NCI-H2171 treated with DMSO at 0.1 percent for 48 hours (cell line): ENCODE results near the gene CERT1.
"Not testable (repeated sequence)": the region's sequence is repeated elsewhere in the genome, so short reads cannot be mapped to it uniquely, and the experiment has no call there.

Source experiments
- DNase-seq: peaks from one replicate; lab custom pipeline; 2025; lab: John Stamatoyannopoulos, UW

CERT1 gene

GRCh38 chr5:75524071-75524470 is 12.6 kb upstream of the CERT1 start:
- DNase-seq: no peak

DNA sequence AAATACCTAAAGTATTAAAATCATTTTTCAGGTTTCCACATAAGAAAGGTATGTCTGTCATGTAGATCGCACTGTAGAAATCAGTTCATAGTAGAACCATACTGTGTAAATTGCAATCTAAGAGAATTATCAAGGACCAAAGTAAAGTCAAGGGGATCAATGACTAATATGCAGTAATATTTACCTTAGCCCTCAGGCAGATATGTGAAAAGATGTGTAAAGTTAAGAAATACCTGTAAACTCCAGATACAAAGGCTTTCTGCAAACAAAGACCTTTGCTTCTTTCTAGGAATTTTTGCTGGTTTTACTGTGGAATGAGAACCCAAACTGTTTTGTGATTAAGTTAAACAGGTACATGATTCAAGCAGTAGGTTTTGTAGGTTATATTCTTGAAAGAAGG is 11.8 kb upstream of the CERT1 start:
- DNase-seq: no peak

DNA sequence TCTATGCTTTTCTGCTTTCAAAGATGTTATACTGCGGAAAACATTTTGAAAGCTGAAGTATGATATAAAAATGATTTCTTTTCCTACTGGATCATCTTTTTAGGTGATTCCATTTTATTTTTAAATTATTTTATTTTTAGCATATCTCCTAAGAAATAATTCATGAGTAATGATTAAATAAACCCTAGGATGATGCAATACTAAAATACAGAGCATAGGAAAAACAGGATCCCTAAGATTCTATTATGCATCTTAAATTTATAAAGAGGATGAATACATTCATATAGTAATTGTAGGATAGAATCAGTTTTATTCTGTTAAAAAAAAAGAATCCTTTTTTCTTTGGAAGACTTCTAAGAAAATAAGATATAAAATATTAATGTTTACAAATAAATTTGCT is 11.1 kb upstream of the CERT1 start:
- no peak for DNase-seq

GRCh38 chr5:75522025-75522424 is 10.6 kb upstream of the CERT1 start:
- no peak for DNase-seq

DNA sequence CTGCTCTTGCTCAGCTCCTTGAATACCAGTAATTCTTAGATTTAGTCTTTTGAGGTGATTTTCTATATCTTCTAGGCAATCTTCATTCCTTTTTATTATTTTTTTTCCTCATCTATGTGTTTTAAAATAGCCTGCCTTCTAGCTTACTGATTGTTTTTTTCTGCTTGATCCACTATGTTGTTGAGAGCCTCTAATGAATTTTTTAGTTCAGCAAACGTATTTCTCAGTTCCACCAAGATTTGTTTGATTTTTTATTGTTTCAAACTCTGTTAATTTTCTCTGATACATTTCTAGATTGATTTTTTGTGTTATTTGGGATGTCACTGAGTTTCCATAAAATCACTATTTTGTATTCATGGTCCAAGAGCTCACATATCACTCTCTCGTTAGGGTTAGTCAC is 9.8 kb upstream of the CERT1 start:
- no peak for DNase-seq

DNA sequence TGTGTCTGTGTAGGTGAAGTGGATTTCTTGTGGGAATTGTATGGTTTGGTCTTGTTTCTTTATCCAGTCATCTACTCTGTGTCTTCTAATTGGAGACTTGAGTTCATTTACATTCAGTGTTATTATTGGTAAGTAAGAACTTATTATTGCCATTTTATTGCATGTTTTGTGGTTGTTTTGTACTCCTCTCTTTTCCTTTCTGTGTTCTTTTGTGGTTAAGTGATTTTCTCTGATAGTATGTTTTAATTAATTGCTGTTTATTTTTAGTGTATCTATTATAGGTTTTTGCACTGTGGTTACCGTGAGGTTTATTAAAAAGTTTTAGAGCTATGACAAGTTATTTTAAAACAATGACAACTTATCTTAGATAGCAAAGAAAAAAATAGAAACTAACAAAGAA is 8.3 kb upstream of the CERT1 start:
- DNase-seq: no peak

DNA sequence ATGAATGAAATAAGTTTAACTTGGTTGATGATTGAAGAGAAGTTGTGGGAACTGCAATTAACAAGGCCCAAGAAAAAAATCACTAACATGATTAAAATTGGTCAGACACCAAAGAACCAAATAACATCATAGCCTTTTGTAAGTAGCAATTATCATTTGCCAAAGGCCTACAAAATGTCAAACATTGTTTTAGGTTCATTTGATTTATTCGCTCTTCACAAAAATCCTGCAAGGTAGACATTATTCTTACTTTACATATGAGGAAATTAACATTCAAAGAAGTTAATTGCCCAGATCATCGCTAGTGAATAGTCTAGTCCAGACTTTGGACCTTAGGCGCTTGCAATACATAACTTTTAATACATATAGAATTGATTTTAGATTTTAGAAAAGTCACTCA is 2.9 kb upstream of the CERT1 start:
- DNase-seq: no peak

DNA sequence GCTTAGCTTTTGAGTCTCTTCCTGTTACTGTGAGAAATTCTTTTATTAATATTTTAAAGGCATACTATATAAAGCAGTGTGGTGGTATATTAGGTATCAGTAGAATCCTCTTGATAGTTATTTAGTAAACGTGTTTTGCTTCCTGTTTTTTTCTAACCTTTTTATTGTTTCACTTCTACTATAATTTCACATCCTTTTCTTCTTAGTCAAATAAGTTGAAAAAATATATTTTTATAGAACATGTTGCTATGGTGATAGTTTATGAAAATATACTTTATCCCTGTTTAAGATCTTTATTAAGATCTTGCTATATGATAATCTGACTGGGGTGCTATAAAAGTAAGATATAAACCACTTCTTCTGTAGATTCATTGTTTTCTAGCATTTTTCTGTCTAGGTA is 2.4 kb upstream of the CERT1 start:
- DNase-seq: no peak

DNA sequence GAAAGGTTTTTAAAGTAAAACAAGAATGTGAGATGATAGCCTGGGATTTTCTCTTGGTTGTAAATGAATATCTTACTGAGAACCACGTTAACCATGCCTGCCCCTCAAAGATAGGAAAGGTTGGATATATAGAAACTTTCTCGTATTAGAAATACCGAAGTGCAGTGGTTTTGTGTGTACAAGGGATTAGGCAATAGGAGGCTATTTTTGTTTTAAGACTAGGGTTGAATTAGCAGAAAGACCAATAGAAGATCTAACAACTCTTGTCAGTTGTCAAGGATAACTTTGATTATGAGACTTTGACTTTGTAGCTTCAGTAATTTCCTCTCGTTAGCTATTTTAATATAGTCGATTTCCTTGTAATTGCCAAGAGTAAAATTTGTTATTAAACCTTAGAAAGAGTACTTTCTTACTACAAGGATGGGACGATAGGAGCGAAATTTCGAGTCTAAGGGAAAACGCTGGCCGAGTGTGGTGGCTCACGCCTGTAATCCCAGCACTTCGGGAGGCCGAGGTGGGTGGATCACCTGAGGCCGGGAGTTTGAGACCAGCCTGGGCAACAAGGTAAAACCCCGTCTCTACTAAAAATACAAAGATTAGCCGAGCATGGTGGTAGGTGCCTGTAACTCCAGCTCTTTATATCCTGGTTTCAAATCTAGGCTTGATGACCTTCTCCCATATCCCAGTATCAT is 1.1 kb upstream of the CERT1 start:
- DNase-seq: no peak

DNA sequence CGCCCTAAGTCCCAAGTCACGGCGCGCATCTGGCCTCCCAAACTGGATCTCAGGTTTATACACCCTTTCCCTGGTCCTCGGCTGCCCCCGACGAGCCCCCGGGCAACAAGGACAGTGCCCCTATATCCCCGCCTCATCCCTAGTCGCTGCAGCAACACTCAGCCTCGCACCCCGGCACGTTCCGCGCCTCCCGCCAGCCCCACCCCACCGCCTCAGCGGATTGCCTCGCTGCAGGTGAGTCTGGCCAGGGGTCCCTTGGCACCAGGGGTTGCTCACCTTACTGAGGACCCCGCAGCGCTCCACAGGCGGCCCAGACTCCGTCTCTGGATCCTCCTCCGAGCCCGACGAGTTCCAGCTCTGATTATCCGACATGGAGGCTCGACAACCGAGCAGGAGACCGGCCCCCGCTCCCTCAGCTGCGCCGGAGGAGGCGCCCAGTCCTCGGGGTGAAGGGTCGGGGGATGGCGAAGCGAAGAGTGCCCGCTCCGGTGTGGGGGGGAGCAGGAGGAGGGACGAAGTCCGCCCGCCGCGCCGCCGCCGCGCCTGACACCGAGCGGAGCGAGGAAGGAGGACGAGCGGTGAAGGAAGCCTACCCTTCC is 494 bp downstream of the CERT1 start:
- DNase-seq: no peak

GRCh38 chr5:75510417-75510835 is 1.0 kb downstream of the CERT1 start:
- no peak for DNase-seq

DNA sequence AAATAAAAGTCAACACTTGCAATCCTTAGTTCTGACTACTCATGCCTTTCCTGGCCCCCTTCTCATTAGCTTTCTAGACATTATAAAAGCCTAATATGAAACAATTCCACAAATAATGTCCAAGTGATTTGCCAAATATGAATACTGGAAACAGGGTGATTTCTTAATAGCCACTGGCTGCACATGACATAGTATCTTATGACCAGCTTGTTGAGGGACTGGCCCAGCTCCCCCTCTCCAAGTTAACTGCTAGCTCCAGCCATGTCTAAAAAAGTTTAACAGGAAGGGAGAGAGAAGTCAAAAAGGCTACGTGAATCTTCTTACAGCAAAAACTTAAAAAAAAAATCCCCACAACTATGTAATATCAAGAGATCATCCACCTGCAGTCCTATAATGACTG is 1.5 kb downstream of the CERT1 start:
- DNase-seq: no peak

DNA sequence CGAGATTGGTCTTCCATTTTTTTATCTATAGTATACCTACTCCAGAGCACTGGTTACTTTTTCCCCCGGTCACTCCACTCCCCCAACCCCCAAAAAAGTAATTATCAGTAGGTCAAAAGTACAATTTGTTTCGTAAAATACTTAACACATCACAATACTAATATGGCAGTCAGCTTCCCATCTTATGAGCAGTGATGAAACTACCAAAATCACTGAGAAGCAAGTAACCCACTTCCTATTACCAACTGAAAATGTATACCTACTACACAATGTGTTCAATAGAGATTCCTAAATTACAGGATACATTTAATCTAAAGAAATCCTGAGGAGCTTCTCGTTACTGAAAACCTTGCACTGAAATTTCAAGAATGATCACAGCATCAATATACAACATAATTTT is 1.9 kb downstream of the CERT1 start:
- no peak for DNase-seq

DNA sequence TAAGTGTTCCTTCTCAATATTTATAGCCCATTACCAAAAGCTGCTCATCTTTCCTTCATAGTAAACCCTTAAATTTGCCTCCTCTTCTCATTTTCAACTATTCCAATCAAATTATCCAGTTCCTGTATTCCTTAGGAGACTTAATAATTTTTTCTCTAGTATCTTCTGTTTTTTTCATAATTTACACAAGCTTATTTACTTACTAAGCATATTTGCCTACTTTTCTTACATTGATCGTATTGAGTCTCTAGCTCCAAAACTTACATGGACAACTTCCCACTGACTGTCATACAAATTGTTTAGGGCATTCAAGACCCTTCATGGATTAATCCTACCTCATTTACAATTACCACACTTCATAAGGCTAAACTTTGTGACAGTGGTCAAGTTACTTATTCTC is 3.6 kb downstream of the CERT1 start:
- no peak for DNase-seq

- DNase-seq: not testable (repeated sequence)
These were observed 6.3 kb downstream of the CERT1 start for GRCh38 chr5:75505112-75505511.

DNA sequence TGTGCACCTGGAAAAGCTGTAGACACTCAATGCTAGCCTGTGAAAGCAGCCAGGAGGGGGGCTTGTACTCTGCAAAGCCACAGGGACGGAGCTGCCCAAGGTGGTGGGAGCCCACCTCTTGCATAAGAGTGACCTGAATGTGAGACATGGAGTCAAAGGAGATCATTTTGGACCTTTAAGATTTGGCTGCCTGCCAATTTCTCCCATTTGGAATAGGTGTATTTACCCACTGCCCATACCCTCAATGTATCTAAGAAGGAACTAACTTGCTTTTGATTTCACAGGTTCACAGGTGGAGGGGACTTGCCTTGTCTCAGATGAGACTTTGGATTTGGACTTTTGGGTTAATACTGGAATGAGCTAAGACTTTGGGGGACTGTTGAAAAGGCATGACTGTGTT is 12.6 kb downstream of the CERT1 start:
- not testable (repeated sequence) for DNase-seq

DNA sequence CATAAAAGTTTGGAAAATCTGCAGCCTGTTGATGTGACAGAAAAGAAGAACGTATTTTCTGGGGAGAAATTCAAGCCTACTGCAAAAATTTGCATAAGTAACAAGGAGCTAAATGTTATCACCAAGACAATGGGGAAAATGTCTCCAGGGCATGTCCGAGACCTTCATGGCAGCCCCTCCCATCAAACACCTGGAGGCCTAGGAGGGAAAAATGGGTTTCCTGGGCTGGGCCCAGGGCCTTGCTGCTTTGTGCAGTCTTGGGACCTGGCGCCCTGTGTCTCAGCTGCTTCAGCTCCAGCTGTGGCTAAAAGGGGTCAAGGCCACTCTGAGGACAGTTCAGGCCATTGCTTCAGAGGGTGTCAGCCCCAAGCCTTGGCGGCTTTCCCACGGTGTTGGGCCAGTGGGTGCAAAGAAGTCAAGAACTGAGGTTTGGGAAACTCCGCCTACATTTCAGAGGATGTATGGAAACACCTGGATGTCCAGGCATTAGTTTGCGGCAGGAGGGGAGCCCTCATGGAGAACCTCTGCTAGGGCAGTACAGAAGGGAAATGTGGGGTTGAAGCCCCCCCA is 13.1 kb downstream of the CERT1 start:
- no peak for DNase-seq

DNA sequence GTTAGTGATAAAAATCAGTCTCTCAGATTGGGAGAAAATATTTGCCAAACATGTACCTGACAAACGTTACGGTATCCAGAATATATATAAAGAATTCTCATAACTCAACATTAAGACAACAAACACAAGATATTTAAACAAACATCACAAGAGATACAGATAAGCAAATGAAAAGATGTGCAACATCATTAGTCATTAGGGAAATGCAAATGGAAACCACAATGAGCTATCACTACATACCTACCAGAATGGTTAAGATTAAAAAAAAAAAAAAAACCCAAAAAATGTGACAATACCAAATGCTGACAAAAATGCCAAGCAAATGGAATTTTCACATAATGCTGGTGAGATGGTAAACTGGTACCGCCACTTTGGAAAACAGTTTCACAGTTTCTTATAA is 15.4 kb downstream of the CERT1 start:
- no peak for DNase-seq

GRCh38 chr5:75491621-75492020 is 19.8 kb downstream of the CERT1 start:
- DNase-seq: no peak

- DNase-seq: not testable (repeated sequence)
These were observed 21.6 kb downstream of the CERT1 start for GRCh38 chr5:75489847-75490246.

DNA sequence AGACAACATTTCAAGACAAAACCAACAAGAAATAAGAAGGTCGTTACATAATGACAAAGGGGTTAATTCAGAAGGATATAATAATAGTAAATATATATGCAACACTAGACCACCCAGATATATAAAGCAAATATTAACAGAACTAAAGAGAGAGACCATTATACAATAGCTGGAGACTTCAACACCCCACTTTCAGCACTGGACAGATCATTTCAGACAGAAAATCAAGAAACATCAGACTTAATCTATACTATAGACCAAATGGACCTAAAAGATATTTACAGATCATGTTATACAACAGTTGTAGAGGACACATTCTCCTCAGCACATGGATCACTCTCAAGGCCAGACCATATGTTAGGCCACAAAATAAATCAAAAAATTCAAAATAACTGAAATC is 26.8 kb downstream of the CERT1 start:
- DNase-seq: no peak

DNA sequence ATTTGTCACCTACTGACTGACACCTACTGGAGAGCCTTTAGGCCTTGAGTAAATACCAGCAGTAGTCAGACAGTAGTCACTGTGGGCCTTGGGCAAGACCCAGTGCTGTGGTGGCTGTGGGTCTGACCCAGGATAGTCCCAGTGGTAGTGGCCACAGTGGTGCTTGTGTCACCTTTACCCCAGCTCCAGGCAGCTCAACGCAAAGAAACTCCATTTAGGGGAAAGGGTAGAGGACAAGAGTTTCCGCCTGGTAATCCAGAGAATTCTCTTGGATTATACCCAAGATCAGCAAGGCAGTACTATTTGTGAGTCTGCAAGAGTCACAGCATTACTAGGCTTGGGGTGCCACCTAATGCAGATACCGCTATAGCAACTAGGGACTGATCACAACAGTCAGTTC is 28.9 kb downstream of the CERT1 start:
- DNase-seq: no peak

GRCh38 chr5:75481024-75481423 is 30.4 kb downstream of the CERT1 start:
- no peak for DNase-seq

DNA sequence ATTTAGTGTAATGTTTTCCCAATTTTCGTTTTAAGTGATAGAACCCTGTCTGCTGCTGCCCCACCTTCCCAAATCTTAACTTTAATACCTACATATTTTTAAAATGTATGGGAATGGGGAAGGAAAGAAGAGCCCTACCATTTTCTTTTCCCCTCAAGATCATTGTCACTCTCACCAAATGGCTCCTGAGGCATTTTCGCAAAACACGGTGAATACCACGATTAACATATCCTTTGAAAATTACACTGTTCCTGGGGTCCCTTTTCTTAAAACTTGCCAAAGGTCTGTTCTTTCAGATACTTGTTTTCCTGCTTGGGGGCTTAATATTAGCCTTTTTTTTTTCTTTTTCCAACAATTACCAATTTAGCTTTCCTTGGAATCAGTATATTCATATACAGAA is 36.1 kb downstream of the CERT1 start:
- no peak for DNase-seq
